SU-DHL-6 (cell line): ENCODE measurements around the gene PPCDC.

ENCODE experiments used
- EZH2phosphoT487 ChIP-seq: fragments of 200-600 bp; sonication (generic), shearing (Covaris generic); conservative IDR thresholded peaks from 2 replicates; pipeline ENCODE4 v1.6.1; 2018; ENCODE audit warnings: mild to moderate bottlenecking, antibody characterized with exemption, low read length, moderate library complexity, mixed read lengths
- TF ChIP-seq, protein P1 (sequence below): fragments of 200-600 bp; sonication (generic); IDR thresholded peaks from one replicate; pipeline ENCODE4 v1.5.1; 2017; ENCODE audit warnings: antibody characterized with exemption, mild to moderate bottlenecking, low read length, moderate library complexity; ENCODE audit not compliant: insufficient read depth, poor library complexity, severe bottlenecking

DNA sequence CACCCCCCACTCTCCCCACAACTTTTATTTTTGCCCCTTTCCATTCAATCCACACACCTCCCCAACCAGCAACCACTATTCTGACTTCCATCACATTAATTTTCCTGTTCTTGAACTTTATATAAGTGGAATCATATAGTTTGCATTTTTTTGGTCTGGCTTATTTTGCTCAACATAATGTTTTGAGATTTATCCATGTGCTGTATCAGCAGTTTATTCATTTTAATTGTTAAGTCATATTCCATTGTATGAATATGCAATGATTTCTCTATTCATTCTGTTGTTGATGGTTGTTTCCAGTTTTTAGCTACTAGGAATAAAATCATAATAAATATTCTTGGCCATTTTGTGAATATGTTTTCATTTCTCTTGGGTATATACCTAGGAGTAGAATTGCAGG, 33.9 kb upstream of the PPCDC start:
- TF ChIP-seq, protein P1, sequence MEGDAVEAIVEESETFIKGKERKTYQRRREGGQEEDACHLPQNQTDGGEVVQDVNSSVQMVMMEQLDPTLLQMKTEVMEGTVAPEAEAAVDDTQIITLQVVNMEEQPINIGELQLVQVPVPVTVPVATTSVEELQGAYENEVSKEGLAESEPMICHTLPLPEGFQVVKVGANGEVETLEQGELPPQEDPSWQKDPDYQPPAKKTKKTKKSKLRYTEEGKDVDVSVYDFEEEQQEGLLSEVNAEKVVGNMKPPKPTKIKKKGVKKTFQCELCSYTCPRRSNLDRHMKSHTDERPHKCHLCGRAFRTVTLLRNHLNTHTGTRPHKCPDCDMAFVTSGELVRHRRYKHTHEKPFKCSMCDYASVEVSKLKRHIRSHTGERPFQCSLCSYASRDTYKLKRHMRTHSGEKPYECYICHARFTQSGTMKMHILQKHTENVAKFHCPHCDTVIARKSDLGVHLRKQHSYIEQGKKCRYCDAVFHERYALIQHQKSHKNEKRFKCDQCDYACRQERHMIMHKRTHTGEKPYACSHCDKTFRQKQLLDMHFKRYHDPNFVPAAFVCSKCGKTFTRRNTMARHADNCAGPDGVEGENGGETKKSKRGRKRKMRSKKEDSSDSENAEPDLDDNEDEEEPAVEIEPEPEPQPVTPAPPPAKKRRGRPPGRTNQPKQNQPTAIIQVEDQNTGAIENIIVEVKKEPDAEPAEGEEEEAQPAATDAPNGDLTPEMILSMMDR: no peak
- TF ChIP-seq EZH2phosphoT487: no peak
